ENCODE data around the gene ACSL1. TPM values are rescaled to one million over a fixed set of nuclear protein-coding genes. Genes with fewer than 3 reads are reported as not detected.

ACSL1 gene
- total and polyA plus RNA-seq, 7 experiments from 2014 or later: 5.7 to 80.1 (median 11.5) TPM

DNA sequence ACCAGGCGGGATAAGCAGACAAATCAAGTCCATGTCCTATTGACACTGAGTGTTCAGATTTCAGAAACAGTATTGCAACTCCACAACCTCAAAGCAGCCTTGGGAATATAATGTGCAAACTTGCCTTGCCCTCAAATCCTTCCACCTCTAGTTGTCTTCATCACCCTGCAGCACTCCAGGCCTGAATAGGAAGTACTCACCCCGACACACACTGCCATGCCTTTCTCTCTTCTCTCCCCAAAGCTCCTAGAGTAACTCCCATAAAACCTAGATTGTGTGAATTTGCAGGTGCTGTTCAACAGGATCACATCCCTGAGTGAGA lies 19.6 kb downstream of the ACSL1 start:
- CTCF ChIA-PET: no interaction called here
- Mint-ChIP-seq H3K4me1 (peaks cover 8 to 29% (median 17%) of the 10 kb centered on the region in 7 donors), H3K36me3 (peaks cover 3 to 28% (median 8%) of the 10 kb centered on the region in 5 donors), H3K4me3 (no peak overlapping the region), H3K27ac (no peak overlapping the region), H3K9me3 (no peaks in the 10 kb centered on the region), H3K27me3 (no peaks in the 10 kb centered on the region)
- no peaks in the 10 kb centered on the region for H3K27me3 ChIP-seq (ENCODE audit: control insufficient read depth in 2 of 2, insufficient read depth in 2 of 2, low read length in 2 of 2)
- H3K27ac ChIP-seq (ENCODE audit: low read depth, low read length): no peak overlapping the region
- ATAC-seq: peak; percentile 5
- no peaks in the 10 kb centered on the region for H3K4me1 ChIP-seq (ENCODE audit: control insufficient read depth in 2 of 2, insufficient read depth in 2 of 2, low read length in 2 of 2)
- no peak overlapping the region for H3K4me3 ChIP-seq (ENCODE audit: low read length)
- no peaks in the 10 kb centered on the region for H3K9me3 ChIP-seq (ENCODE audit: control insufficient read depth in 2 of 3, low read length in 3 of 3)
- intact Hi-C loops (cut with micrococcal nuclease): no loop called here
- POLR2A ChIA-PET: no interaction called here
- H3K36me3 ChIP-seq (ENCODE audit: control insufficient read depth in 2 of 3, insufficient read depth in 3 of 3, low read length in 3 of 3): no peaks in the 10 kb centered on the region
- no peak for DNase-seq

- H3K27me3 Mint-ChIP-seq: no peaks in the 10 kb centered on the region
- no peaks in the 10 kb centered on the region for H3K9me3 ChIP-seq (ENCODE audit: control insufficient read depth in 2 of 3, low read length in 3 of 3)
- CTCF ChIA-PET: no interaction called here
- no peak overlapping the region for H3K4me3 ChIP-seq (ENCODE audit: low read length)
- no peaks in the 10 kb centered on the region for H3K27me3 ChIP-seq (ENCODE audit: control insufficient read depth in 2 of 2, insufficient read depth in 2 of 2, low read length in 2 of 2)
- DNase-seq (no peak), ATAC-seq (peak; percentile 57)
- H3K27ac ChIP-seq (ENCODE audit: low read depth, low read length): no peak overlapping the region
- H3K4me1 ChIP-seq (ENCODE audit: control insufficient read depth in 2 of 2, insufficient read depth in 2 of 2, low read length in 2 of 2): no peaks in the 10 kb centered on the region
- POLR2A ChIA-PET: no interaction called here
- intact Hi-C loops (cut with micrococcal nuclease): no loop called here
- H3K27ac Mint-ChIP-seq: no peak overlapping the region
- no peaks in the 10 kb centered on the region for H3K9me3 Mint-ChIP-seq
- H3K4me3 Mint-ChIP-seq: no peak overlapping the region
- H3K4me1 Mint-ChIP-seq: peaks cover 8 to 27% (median 16%) of the 10 kb centered on the region in 7 donors
- peaks cover 3 to 28% (median 8%) of the 10 kb centered on the region in 5 donors for H3K36me3 Mint-ChIP-seq
- no peaks in the 10 kb centered on the region for H3K36me3 ChIP-seq (ENCODE audit: control insufficient read depth in 2 of 3, insufficient read depth in 3 of 3, low read length in 3 of 3)
These were observed 20.1 kb downstream of the ACSL1 start for GRCh38 chr4:184805462-184806228.

DNA sequence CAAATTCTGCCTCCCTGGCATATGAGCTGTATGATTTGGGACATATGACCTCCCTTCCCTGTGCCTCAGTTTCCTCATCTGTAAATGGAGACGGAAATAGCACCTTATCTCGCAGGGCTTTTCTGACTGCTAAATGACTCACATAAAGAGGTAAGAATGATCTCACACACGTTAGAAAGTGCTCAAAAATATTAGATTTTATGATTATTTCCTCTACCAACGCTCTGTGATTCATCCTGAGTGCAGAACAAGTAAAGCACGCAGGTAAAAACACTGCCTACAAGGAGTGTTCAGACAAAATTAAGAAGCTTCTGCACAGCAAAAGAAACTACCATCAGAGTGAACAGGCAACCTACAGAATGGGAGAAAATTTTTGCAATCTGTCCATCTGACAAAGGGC lies 21.1 kb downstream of the ACSL1 start:
- Histone ChIP-seq H3K27me3 (ENCODE audit: control insufficient read depth in 2 of 2, insufficient read depth in 2 of 2, low read length in 2 of 2) (no peaks in the 10 kb centered on the region), H3K36me3 (ENCODE audit: control insufficient read depth in 2 of 3, insufficient read depth in 3 of 3, low read length in 3 of 3) (no peaks in the 10 kb centered on the region), H3K27ac (ENCODE audit: low read depth, low read length) (no peak overlapping the region), H3K9me3 (ENCODE audit: control insufficient read depth in 2 of 3, low read length in 3 of 3) (no peaks in the 10 kb centered on the region), H3K4me1 (ENCODE audit: control insufficient read depth in 2 of 2, insufficient read depth in 2 of 2, low read length in 2 of 2) (no peaks in the 10 kb centered on the region), H3K4me3 (ENCODE audit: low read length) (no peak overlapping the region)
- H3K27me3 Mint-ChIP-seq: no peaks in the 10 kb centered on the region
- intact Hi-C loops (cut with micrococcal nuclease): no loop called here
- H3K9me3 Mint-ChIP-seq: no peaks in the 10 kb centered on the region
- no peak overlapping the region for H3K4me3 Mint-ChIP-seq
- H3K36me3 Mint-ChIP-seq: peaks cover 7 to 38% (median 10%) of the 10 kb centered on the region in 5 donors
- H3K4me1 Mint-ChIP-seq: peaks cover 8 to 23% (median 12%) of the 10 kb centered on the region in 7 donors
- DNase-seq (no peak), ATAC-seq (no peak)
- ChIA-PET CTCF (no interaction called here), POLR2A (no interaction called here)
- no peak overlapping the region for H3K27ac Mint-ChIP-seq

GRCh38 chr4:184803874-184804273 lies 21.9 kb downstream of the ACSL1 start:
- Histone ChIP-seq H3K27me3 (ENCODE audit: control insufficient read depth in 2 of 2, insufficient read depth in 2 of 2, low read length in 2 of 2) (no peaks in the 10 kb centered on the region), H3K36me3 (ENCODE audit: control insufficient read depth in 2 of 3, insufficient read depth in 3 of 3, low read length in 3 of 3) (no peaks in the 10 kb centered on the region), H3K4me1 (ENCODE audit: control insufficient read depth in 2 of 2, insufficient read depth in 2 of 2, low read length in 2 of 2) (no peaks in the 10 kb centered on the region), H3K4me3 (ENCODE audit: low read length) (no peak overlapping the region), H3K27ac (ENCODE audit: low read depth, low read length) (no peak overlapping the region), H3K9me3 (ENCODE audit: control insufficient read depth in 2 of 3, low read length in 3 of 3) (no peaks in the 10 kb centered on the region)
- Mint-ChIP-seq H3K27me3 (no peaks in the 10 kb centered on the region), H3K36me3 (peaks cover 7 to 41% (median 10%) of the 10 kb centered on the region in 5 donors), H3K4me1 (peaks cover 8 to 21% (median 12%) of the 10 kb centered on the region in 7 donors), H3K27ac (no peak overlapping the region), H3K4me3 (no peak overlapping the region), H3K9me3 (peaks cover 0 to 1% (median 0%) of the 10 kb centered on the region in 11 donors)
- ChIA-PET CTCF (no interaction called here), POLR2A (no interaction called here)
- DNase-seq (no peak), ATAC-seq (no peak)
- intact Hi-C loops (cut with micrococcal nuclease): no loop called here

- intact Hi-C loops (cut with micrococcal nuclease): no loop called here
- no peak overlapping the region for H3K27ac Mint-ChIP-seq
These were observed 22.6 kb downstream of the ACSL1 start for GRCh38 chr4:184803133-184803532.

GRCh38 chr4:184802697-184803015 lies 23.1 kb downstream of the ACSL1 start:
- Mint-ChIP-seq H3K27ac (no peak overlapping the region), H3K27me3 (no peaks in the 10 kb centered on the region), H3K36me3 (peaks cover 8 to 41% (median 10%) of the 10 kb centered on the region in 5 donors), H3K4me3 (no peak overlapping the region), H3K9me3 (peaks cover 0 to 1% (median 0%) of the 10 kb centered on the region in 11 donors), H3K4me1 (peaks cover 4 to 28% (median 8%) of the 10 kb centered on the region in 7 donors)
- H3K36me3 ChIP-seq (ENCODE audit: control insufficient read depth in 2 of 3, insufficient read depth in 3 of 3, low read length in 3 of 3): peaks cover 0 to 5% (median 0%) of the 10 kb centered on the region in 3 experiments
- no peaks in the 10 kb centered on the region for H3K27me3 ChIP-seq (ENCODE audit: control insufficient read depth in 2 of 2, insufficient read depth in 2 of 2, low read length in 2 of 2)
- DNase-seq: no peak
- ChIA-PET POLR2A (no interaction called here), CTCF (no interaction called here)
- no peaks in the 10 kb centered on the region for H3K4me1 ChIP-seq (ENCODE audit: control insufficient read depth in 2 of 2, insufficient read depth in 2 of 2, low read length in 2 of 2)
- no peaks in the 10 kb centered on the region for H3K9me3 ChIP-seq (ENCODE audit: control insufficient read depth in 2 of 3, low read length in 3 of 3)
- H3K4me3 ChIP-seq (ENCODE audit: low read length): no peak overlapping the region
- intact Hi-C loops (cut with micrococcal nuclease): no loop called here
- H3K27ac ChIP-seq (ENCODE audit: low read depth, low read length): no peak overlapping the region
- ATAC-seq: no peak

More at GRCh38 chr4:184803133-184803532, 22.6 kb downstream of the ACSL1 start:
- Histone ChIP-seq H3K27ac (ENCODE audit: low read depth, low read length) (no peak overlapping the region), H3K9me3 (ENCODE audit: control insufficient read depth in 2 of 3, low read length in 3 of 3) (no peaks in the 10 kb centered on the region), H3K36me3 (ENCODE audit: control insufficient read depth in 2 of 3, insufficient read depth in 3 of 3, low read length in 3 of 3) (peaks cover 0 to 5% (median 0%) of the 10 kb centered on the region in 3 experiments), H3K4me1 (ENCODE audit: control insufficient read depth in 2 of 2, insufficient read depth in 2 of 2, low read length in 2 of 2) (no peaks in the 10 kb centered on the region), H3K27me3 (ENCODE audit: control insufficient read depth in 2 of 2, insufficient read depth in 2 of 2, low read length in 2 of 2) (no peaks in the 10 kb centered on the region), H3K4me3 (ENCODE audit: low read length) (no peak overlapping the region)
- Mint-ChIP-seq H3K36me3 (peaks cover 8 to 41% (median 10%) of the 10 kb centered on the region in 5 donors), H3K4me3 (no peak overlapping the region), H3K27me3 (no peaks in the 10 kb centered on the region), H3K4me1 (peaks cover 7 to 23% (median 10%) of the 10 kb centered on the region in 7 donors), H3K9me3 (peaks cover 0 to 1% (median 0%) of the 10 kb centered on the region in 11 donors)
- CTCF ChIA-PET: no interaction called here
- POLR2A ChIA-PET: no interaction called here
- DNase-seq (no peak), ATAC-seq (no peak)

Measured in naive thymus-derived CD4-positive, alpha-beta T cell (primary cell).